NCI-H2171 treated with DMSO at 0.1 percent for 48 hours (cell line): Measurements from ENCODE around the gene SPINK14.

Experiments used
- DNase-seq: peaks from one replicate; lab custom pipeline; 2025; lab: John Stamatoyannopoulos, UW

The SPINK14 gene

GRCh38 chr5:148168246-148168645, at the start of gene SPINK14:
TSS of gene SPINK14 (plus strand) at chr5:148168546. CDS start at chr5:148169733, 1,187 bp downstream.
- DNase-seq, result no peak

DNA sequence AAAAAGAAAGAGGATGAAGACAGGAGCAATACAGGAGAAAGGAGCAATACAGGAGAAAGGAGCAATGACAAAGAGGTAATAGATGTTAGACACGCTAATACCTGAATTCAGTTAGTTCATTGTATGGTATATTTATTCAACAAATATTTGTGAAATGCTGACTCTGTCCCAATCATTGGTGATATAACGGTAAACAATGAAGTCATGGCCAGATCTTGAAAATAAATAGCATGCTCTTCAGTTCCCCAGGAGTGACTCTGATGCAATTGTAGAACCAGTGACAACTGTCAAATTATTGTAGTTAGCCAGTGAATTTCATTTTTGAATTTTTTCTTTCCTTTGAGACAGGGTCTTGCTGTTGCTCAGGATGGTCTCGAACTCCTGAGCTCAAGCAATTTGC, 48.0 kb upstream of the SPINK14 start:
- DNase-seq, result no peak

GRCh38 chr5:148125641-148126040, 42.7 kb upstream of the SPINK14 start:
- no peak for DNase-seq

DNA sequence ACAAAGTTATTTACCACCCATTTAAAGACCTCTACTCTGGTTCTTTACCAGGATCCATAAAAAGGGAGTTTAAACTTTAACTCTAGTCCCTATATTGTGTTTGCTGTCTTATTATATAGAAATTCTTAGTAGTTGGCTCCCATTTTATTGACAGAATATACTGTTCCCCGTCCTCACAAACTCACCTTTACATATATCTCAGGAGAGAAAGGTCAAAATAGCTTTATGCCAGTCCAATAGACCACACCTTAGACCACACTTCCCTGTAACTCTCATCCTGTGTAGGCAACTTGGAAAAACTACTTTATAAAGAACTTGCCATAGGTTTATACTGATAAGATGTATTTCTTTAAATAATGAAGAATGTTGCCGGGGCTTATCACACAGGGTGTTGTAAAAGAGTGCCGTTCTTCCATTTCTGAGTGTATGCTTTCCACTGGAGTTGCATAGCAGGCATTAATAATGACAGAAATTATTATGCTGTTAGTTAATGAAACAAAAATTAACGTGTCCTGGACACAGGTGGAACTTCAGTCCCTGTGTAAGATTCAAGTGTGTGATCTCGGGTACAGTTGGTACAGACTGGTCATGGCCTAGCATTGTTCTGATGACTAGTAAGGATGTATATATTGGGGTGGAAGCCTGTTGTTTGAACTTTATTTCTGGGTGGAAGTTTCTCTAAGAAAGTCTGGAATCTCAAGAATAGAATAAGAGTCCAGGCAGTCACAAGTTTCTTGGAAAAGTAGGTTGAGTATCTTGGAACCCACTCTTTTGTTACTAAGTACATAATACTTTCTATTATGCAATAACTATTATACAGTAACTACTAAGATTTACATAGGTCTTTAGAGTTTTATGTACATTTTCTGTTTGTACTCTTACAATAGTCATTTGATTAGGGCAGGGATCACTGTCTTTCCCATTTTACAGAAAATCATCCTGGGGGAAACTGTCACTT, 33.0 kb upstream of the SPINK14 start:
- DNase-seq, result no peak

DNA sequence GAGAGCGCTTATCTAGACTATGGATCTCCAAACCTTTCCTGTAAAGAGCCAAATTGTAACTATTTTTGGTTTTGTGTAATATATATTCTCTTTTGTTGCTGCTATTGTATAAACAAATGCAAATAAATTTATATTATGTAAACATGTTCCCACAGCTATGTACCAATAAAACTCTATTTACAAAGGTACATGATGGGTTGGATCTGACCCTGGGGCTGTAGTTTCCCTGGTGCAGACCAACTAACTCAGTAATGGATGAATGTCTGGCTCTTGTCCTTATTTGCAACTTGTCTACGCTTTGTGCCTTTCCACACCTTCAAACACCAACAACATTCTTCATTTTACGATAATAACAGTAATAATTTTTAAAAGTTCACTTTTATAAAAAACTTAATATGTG, 27.5 kb upstream of the SPINK14 start:
- DNase-seq, result no peak

- no peak for DNase-seq
These were observed 26.7 kb upstream of the SPINK14 start for GRCh38 chr5:148141645-148142044.

GRCh38 chr5:148145916-148146315, 22.4 kb upstream of the SPINK14 start:
- no peak for DNase-seq

DNA sequence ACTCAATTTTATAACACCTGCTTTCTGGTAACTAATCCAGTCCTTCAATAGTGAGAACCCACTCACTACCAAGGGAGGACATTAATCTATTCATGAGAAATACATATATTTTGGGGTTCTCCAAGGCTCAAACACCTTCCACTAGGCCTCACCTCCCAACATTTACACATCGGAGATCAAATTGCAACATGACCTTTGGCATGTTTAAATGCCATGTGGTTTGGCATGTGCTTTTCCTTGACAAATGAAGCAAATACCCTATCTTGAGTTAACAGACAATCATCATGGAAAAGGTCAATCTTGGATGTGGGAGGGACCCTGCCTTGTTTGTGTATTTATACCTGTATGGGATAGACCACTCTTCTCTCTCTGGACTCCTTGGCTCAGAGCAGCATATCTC, 21.9 kb upstream of the SPINK14 start:
- no peak for DNase-seq

- DNase-seq, result no peak
These were observed 20.9 kb upstream of the SPINK14 start for GRCh38 chr5:148147415-148147814.

- DNase-seq, result no peak
These were observed 16.5 kb upstream of the SPINK14 start for GRCh38 chr5:148151872-148152271.

GRCh38 chr5:148152781-148153180, 15.6 kb upstream of the SPINK14 start:
- no peak for DNase-seq

DNA sequence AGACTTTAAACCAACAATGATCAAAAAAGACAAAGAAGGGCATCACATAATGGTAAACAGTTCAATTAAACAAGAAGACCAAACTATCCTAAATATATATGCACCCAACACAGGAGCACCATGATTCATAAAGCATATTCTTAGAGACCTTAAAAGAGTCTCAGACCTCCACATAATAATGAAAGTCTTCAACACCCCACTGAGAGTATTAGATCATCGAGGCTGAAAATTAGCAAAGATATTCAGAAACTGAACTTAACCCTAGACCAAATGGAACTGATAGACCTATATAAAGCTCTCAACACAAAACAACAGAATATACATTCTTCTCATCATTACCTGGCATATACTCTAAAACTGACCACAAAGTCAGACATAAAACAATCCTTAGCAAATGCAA, 11.7 kb upstream of the SPINK14 start:
- no peak for DNase-seq

DNA sequence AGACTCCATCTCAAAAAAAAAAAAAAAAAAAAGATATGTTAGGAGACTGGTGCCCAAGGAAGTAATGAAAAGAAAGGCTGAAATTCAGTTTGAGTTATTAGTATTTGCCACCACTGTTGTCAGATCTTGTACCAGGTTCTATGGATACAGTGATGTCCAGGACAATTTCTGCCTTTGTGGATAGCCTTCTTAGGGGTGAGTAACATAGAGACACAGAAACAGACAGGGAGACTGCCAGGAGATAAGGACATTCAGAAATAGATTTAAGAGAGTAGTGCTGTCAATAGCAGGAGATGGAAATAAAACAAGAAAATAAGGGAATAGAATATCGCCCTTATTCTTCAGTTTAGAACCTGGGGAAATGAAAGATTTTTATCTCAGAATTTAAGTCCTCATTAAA, 6.3 kb upstream of the SPINK14 start:
- no peak for DNase-seq

GRCh38 chr5:148163345-148163744, 5.0 kb upstream of the SPINK14 start:
- DNase-seq, result no peak

DNA sequence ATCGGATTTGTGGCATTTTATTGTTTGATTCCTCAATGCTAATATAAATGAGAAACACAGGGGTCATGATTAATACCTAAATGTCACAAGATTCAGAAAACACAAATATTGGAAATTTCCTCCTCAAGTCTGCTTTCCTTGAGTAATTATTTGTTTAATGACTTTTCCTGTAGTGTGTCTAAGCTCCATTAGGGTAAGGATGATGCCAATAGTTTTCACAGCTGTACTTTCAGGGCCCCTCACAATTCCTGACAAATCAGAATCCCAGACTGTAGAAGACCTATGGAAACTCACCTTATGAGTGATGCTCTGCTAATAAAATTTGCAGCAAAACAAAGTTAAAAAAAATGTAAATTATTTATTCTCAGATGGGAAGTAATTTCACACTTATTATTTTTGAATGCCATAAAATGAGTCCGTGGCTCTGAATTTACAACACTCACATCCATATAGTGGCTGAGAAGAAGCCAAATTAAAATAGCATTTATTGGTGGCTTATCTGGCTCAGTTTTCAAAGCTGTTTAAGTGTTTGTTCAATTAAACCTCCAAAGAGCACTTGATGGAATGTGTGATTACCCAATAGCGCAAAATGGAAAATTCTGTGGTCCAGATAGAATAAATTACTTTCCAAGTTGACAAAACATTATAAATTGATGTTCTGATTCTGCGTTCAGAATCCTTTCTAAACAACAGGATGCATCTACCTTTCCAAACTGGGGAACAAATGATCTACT, 1.6 kb upstream of the SPINK14 start:
- DNase-seq, result no peak

GRCh38 chr5:148172377-148172776, 4.0 kb downstream of the SPINK14 start:
- DNase-seq, result no peak

DNA sequence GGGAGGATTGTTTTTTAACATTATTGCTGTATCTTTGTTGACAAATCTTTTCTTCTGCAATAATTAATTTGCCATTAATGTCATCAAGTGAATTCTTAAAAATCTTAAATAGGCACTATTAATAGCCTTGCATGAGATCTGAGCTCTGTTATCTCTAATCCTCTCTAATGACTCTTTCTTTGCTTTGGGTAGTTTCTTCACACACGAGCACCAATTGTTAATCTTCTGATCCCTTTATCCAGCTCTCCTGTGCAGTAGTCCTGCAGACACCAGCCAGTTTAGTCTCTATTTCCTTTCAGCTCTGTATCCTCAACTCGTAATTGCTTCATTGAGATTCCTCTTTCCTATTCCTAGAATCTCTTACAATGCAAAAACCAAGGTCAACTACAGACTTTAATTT, 8.1 kb downstream of the SPINK14 start:
- DNase-seq, result no peak

- DNase-seq, result no peak
These were observed 8.9 kb downstream of the SPINK14 start for GRCh38 chr5:148177207-148177606.

DNA sequence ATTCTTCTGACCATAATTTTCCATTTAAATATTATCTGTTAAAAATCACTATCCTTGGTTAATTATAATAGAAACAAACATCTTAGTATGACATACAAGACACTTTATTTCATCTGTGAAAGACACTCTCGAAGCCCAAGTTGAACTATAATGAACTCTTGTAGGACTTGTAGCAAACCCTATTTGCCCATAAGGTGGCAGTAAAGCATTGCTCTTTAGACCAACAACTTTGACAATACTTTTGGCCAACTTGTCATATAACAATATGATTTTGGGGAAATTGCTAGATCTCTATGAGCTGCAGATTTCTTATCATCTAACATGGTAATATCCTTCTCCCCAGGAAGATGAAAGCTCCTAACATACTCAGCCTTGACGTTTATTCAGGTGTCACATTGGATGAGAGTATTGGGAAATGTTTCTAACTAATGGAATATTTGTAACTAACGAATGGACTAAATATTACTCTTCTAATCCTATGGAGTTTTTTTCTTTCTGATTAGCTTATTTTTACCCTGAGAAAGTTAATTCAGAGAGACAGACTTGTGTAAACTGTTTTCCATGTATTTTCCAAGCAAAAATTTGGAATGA, 11.0 kb downstream of the SPINK14 start:
- DNase-seq, result peak; percentile 28

GRCh38 chr5:148186248-148187003, 18.1 kb downstream of the SPINK14 start:
- DNase-seq, result no peak

DNA sequence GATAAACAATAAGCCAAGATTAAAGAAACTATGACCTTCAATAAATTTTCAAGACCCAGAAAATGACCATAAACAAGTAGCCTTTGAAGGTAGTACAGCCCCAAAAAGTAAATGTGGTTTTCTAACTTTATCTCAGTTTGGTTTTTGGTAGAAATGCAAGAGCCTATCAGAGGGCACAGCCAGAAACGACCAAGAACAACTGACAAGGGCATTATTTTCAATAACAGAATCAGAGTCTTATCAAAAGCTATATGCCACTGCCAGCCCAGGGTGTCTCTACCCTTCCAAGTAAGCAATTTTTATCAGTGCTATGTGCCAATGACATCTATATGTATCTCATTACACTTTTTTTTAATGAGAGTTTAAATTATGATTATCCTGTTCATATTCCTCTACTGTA, 22.7 kb downstream of the SPINK14 start:
- no peak for DNase-seq

DNA sequence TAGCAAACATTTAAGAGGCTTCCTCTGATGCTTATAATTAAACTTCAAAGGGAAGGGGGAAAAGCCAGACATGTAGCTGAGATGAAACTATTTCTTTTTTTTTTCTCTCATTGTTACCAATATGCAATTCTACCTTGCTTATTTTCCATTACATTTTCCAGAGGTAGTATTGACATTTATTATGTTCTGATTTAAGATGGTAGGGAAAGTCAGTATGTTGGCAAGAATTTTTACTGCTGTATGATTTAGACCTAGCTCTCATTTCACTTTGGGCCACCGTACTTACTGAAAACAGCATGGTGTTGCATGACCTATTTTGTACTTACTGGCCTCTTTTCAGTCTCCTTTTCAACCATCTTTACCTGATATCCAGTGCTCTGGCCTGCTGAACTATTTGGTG, 24.9 kb downstream of the SPINK14 start:
- no peak for DNase-seq
